DMS53 treated with DMSO at 0.1 percent for 48 hours (cell line): ENCODE data around the gene OMA1.
"Not testable (repeated sequence)": the region's sequence is repeated elsewhere in the genome, so short reads cannot be mapped to it uniquely, and the experiment has no call there.

ENCODE experiments used
- DNase-seq: peaks from one replicate; lab custom pipeline; 2025; ENCODE audit not compliant: unreplicated experiment; lab: John Stamatoyannopoulos, UW

OMA1 gene

GRCh38 chr1:58546520-58547308, at the start of gene OMA1:
Gene OMA1, minus strand, starts transcription at chr1:58546726. Its CDS starts 7,432 bp downstream, at chr1:58539294.
- peak; percentile 100 for DNase-seq

- no peak for DNase-seq
Observed at GRCh38 chr1:58594546-58594945, 48.0 kb upstream of the OMA1 start.

- DNase-seq: no peak
Observed at GRCh38 chr1:58592522-58593134, 46.1 kb upstream of the OMA1 start.

- no peak for DNase-seq
Observed at GRCh38 chr1:58591806-58592205, 45.3 kb upstream of the OMA1 start.

- DNase-seq: no peak
Observed at GRCh38 chr1:58590019-58590418, 43.5 kb upstream of the OMA1 start.

GRCh38 chr1:58588396-58588795, 41.9 kb upstream of the OMA1 start:
- DNase-seq: no peak

GRCh38 chr1:58587667-58588066, 41.1 kb upstream of the OMA1 start:
- DNase-seq: no peak

GRCh38 chr1:58586271-58586670, 39.7 kb upstream of the OMA1 start:
- no peak for DNase-seq

GRCh38 chr1:58585581-58586151, 39.1 kb upstream of the OMA1 start:
- DNase-seq: peak; percentile 21

- DNase-seq: no peak
Observed at GRCh38 chr1:58585166-58585565, 38.6 kb upstream of the OMA1 start.

GRCh38 chr1:58584082-58584895, 37.8 kb upstream of the OMA1 start:
- DNase-seq: no peak

- no peak for DNase-seq
Observed at GRCh38 chr1:58583496-58583895, 37.0 kb upstream of the OMA1 start.

- not testable (repeated sequence) for DNase-seq
Observed at GRCh38 chr1:58582143-58582542, 35.6 kb upstream of the OMA1 start.

- DNase-seq: no peak
Observed at GRCh38 chr1:58581641-58582040, 35.1 kb upstream of the OMA1 start.

- no peak for DNase-seq
Observed at GRCh38 chr1:58580186-58580585, 33.7 kb upstream of the OMA1 start.

GRCh38 chr1:58577654-58578030, 31.1 kb upstream of the OMA1 start:
- peak; percentile 69 for DNase-seq

GRCh38 chr1:58576727-58577653, 30.5 kb upstream of the OMA1 start, which contains the start of gene TACSTD2:
Gene TACSTD2, minus strand, starts transcription at chr1:58577252. Its CDS starts 96 bp downstream, at chr1:58577156.
- DNase-seq: peak; percentile 94

GRCh38 chr1:58576325-58576726, 29.8 kb upstream of the OMA1 start:
- DNase-seq: peak; percentile 77

- peak; percentile 53 for DNase-seq
Observed at GRCh38 chr1:58575551-58576324, 29.2 kb upstream of the OMA1 start.
